Loucy (cell line): ENCODE data around the gene CCDC122.
"Not testable (repeated sequence)": the region's sequence is repeated elsewhere in the genome, so short reads cannot be mapped to it uniquely, and the experiment has no call there.

Experiments
- H2AFZ ChIP-seq: fragments of 200-600 bp; sonication (generic); 2 replicates; pipeline ENCODE4 v1.6.0; 2016; ENCODE audit warnings: antibody characterized with exemption, mild to moderate bottlenecking, low read length, moderate library complexity
- H3F3A ChIP-seq: fragments of 200-600 bp; 2 replicates; pipeline ENCODE4 v1.6.0; 2016; ENCODE audit warnings: antibody characterized with exemption, low read depth, mild to moderate bottlenecking
- H3K27me3 ChIP-seq: fragments of 200-600 bp; sonication (generic); 2 replicates; pipeline ENCODE4 v1.6.1; 2014; ENCODE audit warnings: low read length, mild to moderate bottlenecking; ENCODE audit not compliant: insufficient read depth, poor library complexity, severe bottlenecking
- H3K36me3 ChIP-seq: fragments of 200-600 bp; sonication (generic); 2 replicates; pipeline ENCODE4 v1.6.1; 2016; ENCODE audit warnings: low read length; ENCODE audit not compliant: insufficient read depth
- H3K4me1 ChIP-seq: fragments of 200-600 bp; sonication (generic); 2 replicates; pipeline ENCODE4 v1.5.1; 2014; ENCODE audit warnings: low read length, mild to moderate bottlenecking; ENCODE audit not compliant: insufficient read depth, poor library complexity, severe bottlenecking
- H3K4me2 ChIP-seq: fragments of 200-600 bp; sonication (generic); 2 replicates; pipeline ENCODE4 v1.6.0; 2014; ENCODE audit warnings: antibody characterized with exemption, low read length, low read depth, mild to moderate bottlenecking; ENCODE audit not compliant: poor library complexity, severe bottlenecking
- H3K4me3 ChIP-seq: fragments of 200-600 bp; sonication (generic); 2 replicates; pipeline ENCODE4 v1.5.1; 2014; ENCODE audit warnings: low read length, mild to moderate bottlenecking, mixed read lengths; ENCODE audit not compliant: poor library complexity, severe bottlenecking
- H3K79me2 ChIP-seq: fragments of 200-600 bp; sonication (generic); 2 replicates; pipeline ENCODE4 v1.6.1; 2014; ENCODE audit warnings: low read length; ENCODE audit not compliant: insufficient read depth
- H3K9ac ChIP-seq: fragments of 200-600 bp; sonication (generic); 2 replicates; pipeline ENCODE4 v1.6.0; 2014; ENCODE audit warnings: mild to moderate bottlenecking, low read depth, low read length, moderate library complexity; ENCODE audit not compliant: poor library complexity, severe bottlenecking
- H3K9me2 ChIP-seq: fragments of 200-600 bp; sonication (generic); replicated peaks from 2 replicates; pipeline ENCODE4 v1.6.1; 2016; ENCODE audit warnings: low read depth, low read length, mixed read lengths
- H3K9me3 ChIP-seq: fragments of 200-600 bp; sonication (generic); 2 replicates; pipeline ENCODE4 v1.6.1; 2014; ENCODE audit warnings: mild to moderate bottlenecking, antibody characterized with exemption, low read length, low read depth; ENCODE audit not compliant: insufficient read depth
- H4K20me1 ChIP-seq: fragments of 200-600 bp; sonication (generic); 2 replicates; pipeline ENCODE4 v1.6.0; 2014; ENCODE audit warnings: antibody characterized with exemption, low read length, mild to moderate bottlenecking; ENCODE audit not compliant: insufficient read depth, poor library complexity, severe bottlenecking
- EZH2phosphoT487 ChIP-seq: fragments of 200-600 bp; IDR thresholded peaks from 2 replicates; pipeline ENCODE4 v1.6.1; 2018; ENCODE audit warnings: antibody characterized with exemption, mild to moderate bottlenecking, moderate library complexity, borderline replicate concordance
- TF ChIP-seq, protein P1 (sequence below): fragments of 200-600 bp; sonication (generic); conservative IDR thresholded peaks from 2 replicates; pipeline ENCODE4 v1.5.1; 2014; ENCODE audit warnings: mild to moderate bottlenecking, antibody characterized with exemption, low read length

Gene CCDC122

GRCh38 chr13:43830497-43830881 is 49.1 kb downstream of the CCDC122 start:
- H4K20me1 ChIP-seq: no peaks in the 10 kb centered on the region
- H3K9ac ChIP-seq: no peak overlapping the region

GRCh38 chr13:43824656-43825055 is 54.9 kb downstream of the CCDC122 start:
- H3K4me2 ChIP-seq, H4K20me1 ChIP-seq, H2AFZ ChIP-seq: not testable (repeated sequence)

More at GRCh38 chr13:43830497-43830881, 49.1 kb downstream of the CCDC122 start:
- Histone ChIP-seq H3K9me2 (no peaks in the 10 kb centered on the region), H3K4me2 (no peak overlapping the region), H3K36me3 (no peaks in the 10 kb centered on the region), H2AFZ (no peak overlapping the region), H3K79me2 (no peaks in the 10 kb centered on the region), H3F3A (no peaks in the 10 kb centered on the region), H3K9me3 (no peaks in the 10 kb centered on the region), H3K4me1 (no peaks in the 10 kb centered on the region), H3K27me3 (no peaks in the 10 kb centered on the region), H3K4me3 (no peak overlapping the region)
- TF ChIP-seq, protein P1, sequence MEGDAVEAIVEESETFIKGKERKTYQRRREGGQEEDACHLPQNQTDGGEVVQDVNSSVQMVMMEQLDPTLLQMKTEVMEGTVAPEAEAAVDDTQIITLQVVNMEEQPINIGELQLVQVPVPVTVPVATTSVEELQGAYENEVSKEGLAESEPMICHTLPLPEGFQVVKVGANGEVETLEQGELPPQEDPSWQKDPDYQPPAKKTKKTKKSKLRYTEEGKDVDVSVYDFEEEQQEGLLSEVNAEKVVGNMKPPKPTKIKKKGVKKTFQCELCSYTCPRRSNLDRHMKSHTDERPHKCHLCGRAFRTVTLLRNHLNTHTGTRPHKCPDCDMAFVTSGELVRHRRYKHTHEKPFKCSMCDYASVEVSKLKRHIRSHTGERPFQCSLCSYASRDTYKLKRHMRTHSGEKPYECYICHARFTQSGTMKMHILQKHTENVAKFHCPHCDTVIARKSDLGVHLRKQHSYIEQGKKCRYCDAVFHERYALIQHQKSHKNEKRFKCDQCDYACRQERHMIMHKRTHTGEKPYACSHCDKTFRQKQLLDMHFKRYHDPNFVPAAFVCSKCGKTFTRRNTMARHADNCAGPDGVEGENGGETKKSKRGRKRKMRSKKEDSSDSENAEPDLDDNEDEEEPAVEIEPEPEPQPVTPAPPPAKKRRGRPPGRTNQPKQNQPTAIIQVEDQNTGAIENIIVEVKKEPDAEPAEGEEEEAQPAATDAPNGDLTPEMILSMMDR: no peak
- no peak for TF ChIP-seq EZH2phosphoT487

DNA sequence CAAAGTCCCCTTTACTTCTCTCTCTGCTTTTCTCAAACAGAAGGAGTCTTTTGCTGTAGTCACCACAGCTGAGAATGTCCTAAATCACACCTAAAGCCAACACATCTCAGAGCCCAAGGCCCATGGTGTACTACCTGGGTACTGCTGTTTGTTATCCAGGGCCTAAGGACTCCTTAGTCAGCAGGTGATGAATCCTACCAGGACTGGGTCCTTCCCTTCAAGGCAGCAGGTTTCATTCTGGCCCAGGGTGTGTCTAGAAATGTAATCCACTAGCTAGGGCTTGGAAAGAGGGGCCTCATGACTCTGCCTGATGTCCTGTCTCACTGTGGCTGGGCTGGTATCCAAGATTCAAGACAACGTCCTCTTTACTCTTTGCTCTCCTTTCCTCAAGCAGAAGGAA is 56.6 kb downstream of the CCDC122 start:
- H3K4me2 ChIP-seq: no peak overlapping the region
- H3K9me3 ChIP-seq: no peaks in the 10 kb centered on the region
- H2AFZ ChIP-seq: no peak overlapping the region
- no peak overlapping the region for H3K9ac ChIP-seq
- H3K27me3 ChIP-seq: no peaks in the 10 kb centered on the region
- TF ChIP-seq EZH2phosphoT487: no peak
- TF ChIP-seq, protein P1: no peak
- H3K9me2 ChIP-seq: no peaks in the 10 kb centered on the region
- no peak overlapping the region for H3K4me3 ChIP-seq
- no peaks in the 10 kb centered on the region for H3K4me1 ChIP-seq
- no peaks in the 10 kb centered on the region for H3K79me2 ChIP-seq
- H4K20me1 ChIP-seq: no peaks in the 10 kb centered on the region
- H3F3A ChIP-seq: no peaks in the 10 kb centered on the region
- H3K36me3 ChIP-seq: no peaks in the 10 kb centered on the region

More at GRCh38 chr13:43824656-43825055, 54.9 kb downstream of the CCDC122 start:
- not testable (repeated sequence) for H3K9ac ChIP-seq, H3K4me1 ChIP-seq, H3K9me3 ChIP-seq, H3K27me3 ChIP-seq, H3K9me2 ChIP-seq, H3K4me3 ChIP-seq, H3K36me3 ChIP-seq, H3K79me2 ChIP-seq, H3F3A ChIP-seq

DNA sequence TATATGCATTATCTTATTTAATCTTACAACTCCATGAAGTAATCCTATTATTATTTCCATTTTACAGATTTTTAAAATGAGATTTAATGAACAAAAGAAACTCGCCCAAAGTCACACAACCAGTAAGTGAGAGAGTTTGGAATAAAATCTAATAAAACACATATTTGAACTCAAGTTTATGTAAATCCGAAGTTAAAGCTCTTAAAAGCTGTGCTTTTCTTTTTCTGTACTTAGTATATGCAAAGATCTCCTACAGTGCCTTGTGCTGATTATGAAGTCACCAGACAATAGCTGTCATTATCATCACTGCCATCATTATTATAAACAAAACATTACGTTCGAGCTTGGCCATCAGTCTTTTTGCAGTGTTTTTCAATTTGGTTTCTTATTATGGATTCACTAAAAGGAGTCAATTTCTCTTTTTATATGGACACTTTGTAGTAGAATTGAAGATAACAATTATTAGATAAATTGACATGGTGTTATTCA is 63.1 kb downstream of the CCDC122 start:
- TF ChIP-seq, protein P1: no peak
- no peak for TF ChIP-seq EZH2phosphoT487
- Histone ChIP-seq H2AFZ (no peak overlapping the region), H4K20me1 (no peaks in the 10 kb centered on the region), H3F3A (no peaks in the 10 kb centered on the region), H3K79me2 (no peaks in the 10 kb centered on the region), H3K27me3 (no peaks in the 10 kb centered on the region), H3K36me3 (no peaks in the 10 kb centered on the region), H3K4me1 (no peaks in the 10 kb centered on the region), H3K9ac (no peak overlapping the region), H3K4me3 (no peak overlapping the region), H3K4me2 (no peak overlapping the region), H3K9me2 (no peaks in the 10 kb centered on the region), H3K9me3 (no peaks in the 10 kb centered on the region)
